Keratinocyte (primary cell): ENCODE data around the gene CMC4. TPM values are rescaled to one million over a fixed set of nuclear protein-coding genes. Genes with fewer than 3 reads are reported as not detected.

ENCODE experiments used
- DNase-seq: peaks from one replicate; pipeline ENCODE4 v3.0.0-alpha.2; 2011; ENCODE audit warnings: low read depth, missing footprints, low spot score
- FAIRE-seq: peaks from 2 replicates; lab custom pipeline; 2011; peaks lifted over from hg19 to GRCh38; lab: Jason Lieb, UNC
- H2AFZ ChIP-seq: 2 replicates; pipeline ENCODE4 v1.6.0; 2012; ENCODE audit warnings: low read length, control low read depth, inconsistent platforms; ENCODE audit not compliant: control insufficient read depth
- H3K27ac ChIP-seq: 2 replicates; pipeline ENCODE4 v1.5.1; 2011; ENCODE audit warnings: low read length; ENCODE audit not compliant: control insufficient read depth, insufficient read depth
- H3K27me3 ChIP-seq: 3 replicates; pipeline ENCODE4 v1.6.0; 2011; ENCODE audit warnings: low read length; ENCODE audit not compliant: control insufficient read depth, insufficient read depth; ENCODE audit errors: extremely low read depth
- H3K36me3 ChIP-seq, 2 experiments: 2 replicates in 1 of 2; 3 replicates in 1 of 2; pipeline ENCODE4 v1.5.1; 2011; ENCODE audit warnings: low read length in 2 of 2, mild to moderate bottlenecking in 1 of 2; ENCODE audit not compliant: control insufficient read depth in 2 of 2, insufficient read depth in 2 of 2; ENCODE audit errors: extremely low read depth in 1 of 2
- H3K4me1 ChIP-seq: 3 replicates; pipeline ENCODE4 v1.5.1; 2011; ENCODE audit warnings: low read length; ENCODE audit not compliant: control insufficient read depth, insufficient read depth; ENCODE audit errors: extremely low read depth
- H3K4me2 ChIP-seq: 3 replicates; pipeline ENCODE4 v1.6.0; 2011; ENCODE audit warnings: low read depth, low read length; ENCODE audit not compliant: control insufficient read depth, insufficient read depth; ENCODE audit errors: extremely low read depth
- H3K4me3 ChIP-seq, 3 experiments: fragments of 200-600 bp in 1 of 3; sonication (generic) in 1 of 3; 2 replicates in 2 of 3; 3 replicates in 1 of 3; pipeline ENCODE4 v1.5.1; 2011 to 2016; ENCODE audit warnings: low read length in 3 of 3, mild to moderate bottlenecking in 3 of 3, control low read depth in 2 of 3, inconsistent platforms in 1 of 3, low read depth in 1 of 3, mixed read lengths in 1 of 3, mixed run types in 1 of 3, moderate library complexity in 1 of 3; ENCODE audit not compliant: control insufficient read depth in 2 of 3, insufficient read depth in 2 of 3; ENCODE audit errors: extremely low read depth in 1 of 3
- H3K79me2 ChIP-seq: 2 replicates; pipeline ENCODE4 v1.6.0; 2012; ENCODE audit warnings: low read length; ENCODE audit not compliant: control insufficient read depth, insufficient read depth
- H3K9ac ChIP-seq: 3 replicates; pipeline ENCODE4 v1.6.0; 2011; ENCODE audit warnings: low read length; ENCODE audit not compliant: control insufficient read depth, insufficient read depth; ENCODE audit errors: extremely low read depth
- H3K9me1 ChIP-seq: 3 replicates; pipeline ENCODE4 v1.6.0; 2011; ENCODE audit warnings: low read length; ENCODE audit not compliant: control insufficient read depth, insufficient read depth; ENCODE audit errors: extremely low read depth
- H3K9me3 ChIP-seq: 2 replicates; pipeline ENCODE4 v1.5.1; 2012; ENCODE audit warnings: low read depth, low read length; ENCODE audit not compliant: control insufficient read depth
- H4K20me1 ChIP-seq: 3 replicates; pipeline ENCODE4 v1.6.0; 2011; ENCODE audit warnings: low read length; ENCODE audit not compliant: control insufficient read depth, insufficient read depth; ENCODE audit errors: extremely low read depth
- CTCF ChIP-seq, 3 experiments: IDR thresholded peaks in 1 of 3; conservative IDR thresholded peaks in 1 of 3; optimal IDR thresholded peaks in 1 of 3; 2 replicates in 2 of 3; 3 replicates in 1 of 3; pipeline versions ENCODE3 to v1.5.1; 2011; ENCODE audit warnings: low read length in 3 of 3, mild to moderate bottlenecking in 3 of 3, moderate library complexity in 2 of 3, control low read depth in 1 of 3, inconsistent platforms in 1 of 3; ENCODE audit not compliant: insufficient read depth in 2 of 3; ENCODE audit errors: extremely low read depth in 1 of 3
- EZH2 ChIP-seq: IDR thresholded peaks from one replicate; pipeline ENCODE4 v1.6.1; 2012; ENCODE audit warnings: inconsistent platforms, mild to moderate bottlenecking, low read length, moderate library complexity
- dilution Hi-C: fragments of 300-500 bp; cut with MboI; formaldehyde crosslinking; loops from one replicate; pipeline ENCODE4 v1.7.0; 2020; ENCODE audit warnings: low sequenced_read_pairs; ENCODE audit not compliant: extremely low pct_ligation_motif_present
- polyA plus RNA-seq, 5 experiments: library from polyadenylated mRNA; depleted of rRNA in 3 of 5; stranded (reverse) in 3 of 5; stranded (forward) in 1 of 5; unstranded in 1 of 5; fragments of >200 nt; gene quantifications; 1 replicate in 1 of 5; 2 replicates in 3 of 5; 3 replicates in 1 of 5; pipeline versions ENCODE4 v1.2.1 to v1.2.3, GENCODE V29; 2011 to 2012; ENCODE audit warnings: missing spikeins in 2 of 5, low read depth in 1 of 5, low replicate concordance in 1 of 5

CMC4 gene
- polyA plus RNA-seq, 1 donor (not counting 4 experiments of a cell fraction or from before 2014, with no cell fraction given), result 10.1 TPM

- H3K27me3 ChIP-seq, result no peaks in the 10 kb centered on the region
- no peak overlapping the region for H3K9ac ChIP-seq
- H2AFZ ChIP-seq, result no peak overlapping the region
- no peaks in the 10 kb centered on the region for H3K36me3 ChIP-seq
- dilution Hi-C loops, result no loop called here
- no peaks in the 10 kb centered on the region for H3K9me3 ChIP-seq
- no peaks in the 10 kb centered on the region for H3K9me1 ChIP-seq
- no peak overlapping the region for H3K27ac ChIP-seq
- H3K4me1 ChIP-seq, result peaks cover 5% of the 10 kb centered on the region
- FAIRE-seq (no peak), DNase-seq (no peak)
- TF ChIP-seq CTCF (optimal IDR thresholded peaks at IDR 0.05 in 1 of 3, IDR thresholded peaks at IDR 0.05 in 1 of 3, conservative IDR thresholded peaks at IDR 0.05 in 1 of 3; ENCODE audit: extremely low read depth in 1 of 3, insufficient read depth in 2 of 3, low read length in 3 of 3) (no peak), EZH2 (no peak)
- H3K79me2 ChIP-seq, result peaks cover 12% of the 10 kb centered on the region
- no peak overlapping the region for H3K4me2 ChIP-seq
- H3K4me3 ChIP-seq, result no peak overlapping the region
- H4K20me1 ChIP-seq, result no peaks in the 10 kb centered on the region
Measured at GRCh38 chrX:155031657-155032056, 39.3 kb downstream of the CMC4 start.

GRCh38 chrX:155028877-155029291 lies 42.1 kb downstream of the CMC4 start:
- peaks cover 12% of the 10 kb centered on the region for H3K79me2 ChIP-seq
- no peak overlapping the region for H3K27ac ChIP-seq
- no peak overlapping the region for H3K9ac ChIP-seq
- no peak overlapping the region for H3K4me3 ChIP-seq
- no peaks in the 10 kb centered on the region for H4K20me1 ChIP-seq
- TF ChIP-seq EZH2 (no peak), CTCF (optimal IDR thresholded peaks at IDR 0.05 in 1 of 3, IDR thresholded peaks at IDR 0.05 in 1 of 3, conservative IDR thresholded peaks at IDR 0.05 in 1 of 3; ENCODE audit: extremely low read depth in 1 of 3, insufficient read depth in 2 of 3, low read length in 3 of 3) (no peak)
- FAIRE-seq (no peak), DNase-seq (no peak)
- H3K9me3 ChIP-seq, result no peaks in the 10 kb centered on the region
- no peaks in the 10 kb centered on the region for H3K27me3 ChIP-seq
- dilution Hi-C loops, result no loop called here
- peak overlapping the region; percentile 80 for H3K4me2 ChIP-seq
- H3K9me1 ChIP-seq, result no peaks in the 10 kb centered on the region
- no peak overlapping the region for H2AFZ ChIP-seq
- H3K36me3 ChIP-seq, result no peaks in the 10 kb centered on the region
- H3K4me1 ChIP-seq, result peaks cover 5% of the 10 kb centered on the region
